ENCODE results near the gene ZNF606.
"Not testable (repeated sequence)": the region's sequence is repeated elsewhere in the genome, so short reads cannot be mapped to it uniquely, and the experiment has no call there.

ZNF606 gene

GRCh38 chr19:58009666-58010301, 7.2 kb upstream of the ZNF606 start:
- peak; percentile 32 for DNase-seq

- DNase-seq, result no peak
Measured at GRCh38 chr19:58009301-58009665, 6.7 kb upstream of the ZNF606 start.

- DNase-seq, result not testable (repeated sequence)
Measured at GRCh38 chr19:58008877-58009276, 6.3 kb upstream of the ZNF606 start.

GRCh38 chr19:58007285-58007684, 4.7 kb upstream of the ZNF606 start:
- DNase-seq, result no peak

GRCh38 chr19:58003174-58003828, 681 bp upstream of the ZNF606 start:
- no peak for DNase-seq

GRCh38 chr19:58001895-58002369, 688 bp downstream of the ZNF606 start:
- DNase-seq, result no peak

- no peak for DNase-seq
Measured at GRCh38 chr19:58000677-58001076, 1.9 kb downstream of the ZNF606 start.

GRCh38 chr19:57992841-57993240, 9.8 kb downstream of the ZNF606 start:
- no peak for DNase-seq

GRCh38 chr19:57978586-57979289, 23.9 kb downstream of the ZNF606 start:
- DNase-seq, result no peak

GRCh38 chr19:57974434-57974833, 28.2 kb downstream of the ZNF606 start, which contains the start of gene C19orf18:
Gene C19orf18, minus strand, starts transcription at chr19:57974534. Its CDS starts 102 bp downstream, at chr19:57974432.
- no peak for DNase-seq

- DNase-seq, result no peak
Measured at GRCh38 chr19:57964761-57965160, 37.9 kb downstream of the ZNF606 start.

GRCh38 chr19:57961785-57962184, 40.8 kb downstream of the ZNF606 start:
- DNase-seq, result no peak

- DNase-seq, result no peak
Measured at GRCh38 chr19:57954996-57955395, 47.6 kb downstream of the ZNF606 start.

GRCh38 chr19:57949702-57950101, 52.9 kb downstream of the ZNF606 start:
- no peak for DNase-seq

GRCh38 chr19:57949296-57949695, 53.3 kb downstream of the ZNF606 start:
- no peak for DNase-seq

GRCh38 chr19:57947419-57948134, 55.0 kb downstream of the ZNF606 start, which contains the start of gene ZNF256:
Gene ZNF256, minus strand, starts transcription at chr19:57947706. Its CDS starts 232 bp downstream, at chr19:57947474.
- peak; percentile 69 for DNase-seq

- no peak for DNase-seq
Measured at GRCh38 chr19:57947088-57947418, 55.6 kb downstream of the ZNF606 start.

GRCh38 chr19:57946316-57946715, 56.3 kb downstream of the ZNF606 start:
- no peak for DNase-seq

- DNase-seq, result no peak
Measured at GRCh38 chr19:57941593-57941992, 61.0 kb downstream of the ZNF606 start.

- no peak for DNase-seq
Measured at GRCh38 chr19:57935731-57936130, 66.9 kb downstream of the ZNF606 start.

GRCh38 chr19:57934820-57935665, 67.6 kb downstream of the ZNF606 start, which contains the start of gene ZNF418:
Gene ZNF418, minus strand, starts transcription at chr19:57935402. Its CDS starts 1,580 bp downstream, at chr19:57933822.
- no peak for DNase-seq

- DNase-seq, result no peak
Measured at GRCh38 chr19:57927587-57927986, 75.0 kb downstream of the ZNF606 start.
